Natural killer cell (primary cell): ENCODE data around the gene DMAC2. TPM values are rescaled to one million over a fixed set of nuclear protein-coding genes. Genes with fewer than 3 reads are reported as not detected.
A peak's percentile ranks its signal among the peaks of the same experiment; 100 is the strongest.

Experiments
- ATAC-seq, 3 donors: fragments of 150-1000 bp in 2 of 3; fragments of 200-7000 bp in 1 of 3; cut with Tn5 transposase; 1 replicate in 1 of 3; 2 replicates in 2 of 3; pipeline ENCODE4 v1.10.0; 2021; ENCODE audit warnings: mild to moderate bottlenecking in 2 of 3, moderate library complexity in 2 of 3
- DNase-seq, 2 donors: peaks; one replicate each; pipeline versions ENCODE4 v3.0.0 to v3.0.0-alpha.2; 2013 to 2021; ENCODE audit warnings: mixed read lengths in 1 of 2
- H3K27ac ChIP-seq: one replicate; pipeline ENCODE4 v1.5.1; 2013; ENCODE audit warnings: mild to moderate bottlenecking, low read length
- H3K27me3 ChIP-seq: one replicate; pipeline ENCODE4 v1.6.1; 2013; ENCODE audit warnings: low read length; ENCODE audit not compliant: control insufficient read depth, insufficient read depth
- H3K36me3 ChIP-seq: one replicate; pipeline ENCODE4 v1.6.1; 2013; ENCODE audit warnings: low read length; ENCODE audit not compliant: control insufficient read depth, insufficient read depth
- H3K4me1 ChIP-seq: one replicate; pipeline ENCODE4 v1.6.1; 2013; ENCODE audit warnings: low read length; ENCODE audit not compliant: control insufficient read depth, insufficient read depth
- H3K4me3 ChIP-seq: one replicate; pipeline ENCODE4 v1.5.1; 2013; ENCODE audit warnings: low read length
- H3K9me3 ChIP-seq: one replicate; pipeline ENCODE4 v1.6.1; 2013; ENCODE audit warnings: low read length; ENCODE audit not compliant: control insufficient read depth, insufficient read depth
- H3K27ac Mint-ChIP-seq, 2 donors: one replicate each; pipeline ENCODE4 v1.8.0; 2022; ENCODE audit warnings: mild to moderate bottlenecking in 2 of 2, mixed read lengths in 2 of 2, moderate library complexity in 1 of 2
- H3K27me3 Mint-ChIP-seq, 2 donors: one replicate each; pipeline ENCODE4 v1.8.0; 2022; ENCODE audit warnings: low read depth in 2 of 2, mixed read lengths in 2 of 2
- H3K36me3 Mint-ChIP-seq: one replicate; pipeline ENCODE4 v1.8.0; 2022; ENCODE audit warnings: mixed read lengths
- H3K4me1 Mint-ChIP-seq, 2 donors: one replicate each; pipeline ENCODE4 v1.8.0; 2022; ENCODE audit warnings: mixed read lengths in 2 of 2
- H3K4me3 Mint-ChIP-seq: one replicate; pipeline ENCODE4 v1.8.0; 2022; ENCODE audit warnings: mild to moderate bottlenecking, moderate library complexity, mixed read lengths
- H3K9me3 Mint-ChIP-seq, 2 donors: one replicate each; pipeline ENCODE4 v1.8.0; 2022; ENCODE audit warnings: mixed read lengths in 2 of 2
- WGBS: methylation state at CpG from one replicate; pipeline ENCODE4 v1.1.7; 2013; ENCODE audit warnings: missing lambda C conversion rate; ENCODE audit not compliant: insufficient coverage; 5-methylcytosine and 5-hydroxymethylcytosine counted together
- intact Hi-C: fragments of 100-400 bp; cut with micrococcal nuclease; formaldehyde crosslinking; loops from one replicate; pipeline ENCODE4 v1.14.2; 2022
- total RNA-seq, 4 donors: library from RNA; stranded (reverse); fragments of 120-200 nt in 1 of 4; gene quantifications; one replicate each; pipeline versions ENCODE4 v1.2.3 to v1.2.4, GENCODE V29; 2013 to 2022
- TF ChIP-seq, protein P1 (sequence below): fragments of 200-600 bp; IDR thresholded peaks from one replicate; pipeline ENCODE4 v1.8.0; 2022; ENCODE audit warnings: antibody characterized with exemption

The DMAC2 gene
- total RNA-seq, 3 donors from 2014 or later (not counting 1 experiment from before 2014, with no cell fraction given), result 25.4 to 32.5 (median 29.5) TPM

DNA sequence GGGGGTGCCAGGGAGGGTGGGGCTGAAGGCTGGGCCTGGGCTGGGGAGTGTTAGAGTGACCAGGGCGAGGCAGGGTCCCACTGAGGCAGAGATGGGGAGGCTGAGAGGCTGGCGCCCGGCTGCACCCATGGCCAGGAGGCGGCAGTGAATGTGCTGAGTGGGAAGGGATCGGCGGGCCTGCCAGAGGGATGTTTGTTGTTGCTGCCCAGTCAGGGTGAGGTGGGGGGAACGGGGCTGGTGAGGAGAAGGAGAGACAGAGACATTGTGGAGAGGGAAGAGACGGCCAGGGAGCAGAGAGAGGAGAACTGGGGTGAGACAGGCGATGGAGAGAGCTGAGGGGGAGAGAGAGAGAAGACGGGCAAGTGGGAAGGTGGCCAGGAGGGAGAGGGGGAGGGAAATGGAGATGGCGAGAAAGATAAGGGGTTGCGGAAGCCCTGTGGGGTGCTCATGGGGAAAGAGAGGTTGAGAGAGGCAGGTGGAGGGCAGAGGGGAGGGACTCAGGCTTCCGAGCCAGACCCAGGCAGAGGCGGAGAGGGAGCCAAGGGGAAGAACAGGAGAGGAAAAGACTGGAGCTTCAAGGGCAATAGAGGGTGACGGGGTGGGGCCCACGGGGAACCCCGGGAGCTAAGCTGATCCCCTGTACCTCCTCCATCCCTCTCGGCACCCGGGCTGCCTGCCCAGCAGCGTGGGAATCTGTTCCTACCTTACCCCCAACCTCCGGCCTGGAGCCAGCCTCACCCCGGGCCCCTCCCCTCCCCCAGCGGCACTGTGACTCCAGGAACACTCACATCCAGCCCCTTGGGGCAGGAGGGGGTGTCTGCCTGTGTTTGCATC lies 11.8 kb downstream of the DMAC2 start:
- ATAC-seq (peak; percentile 71), DNase-seq (peak in 1 of 2 donors; percentile 78)
- no peaks in the 10 kb centered on the region for H3K9me3 Mint-ChIP-seq
- Histone ChIP-seq H3K27ac (peak overlapping the region; percentile 68), H3K9me3 (no peaks in the 10 kb centered on the region), H3K27me3 (no peaks in the 10 kb centered on the region), H3K4me1 (peaks cover 48% of the 10 kb centered on the region), H3K4me3 (peak overlapping the region; percentile 40), H3K36me3 (peaks cover 33% of the 10 kb centered on the region)
- intact Hi-C loops, result no loop called here
- H3K4me1 Mint-ChIP-seq, result peaks cover 10 to 28% of the 10 kb centered on the region in 2 donors
- 5% methylated on average over 23 of the region's 23 CpGs for WGBS
- peak overlapping the region; percentile 94 for H3K4me3 Mint-ChIP-seq
- peak overlapping the region; percentile 82 to 92 for H3K27ac Mint-ChIP-seq
- no peaks in the 10 kb centered on the region for H3K27me3 Mint-ChIP-seq
- TF ChIP-seq, protein P1, sequence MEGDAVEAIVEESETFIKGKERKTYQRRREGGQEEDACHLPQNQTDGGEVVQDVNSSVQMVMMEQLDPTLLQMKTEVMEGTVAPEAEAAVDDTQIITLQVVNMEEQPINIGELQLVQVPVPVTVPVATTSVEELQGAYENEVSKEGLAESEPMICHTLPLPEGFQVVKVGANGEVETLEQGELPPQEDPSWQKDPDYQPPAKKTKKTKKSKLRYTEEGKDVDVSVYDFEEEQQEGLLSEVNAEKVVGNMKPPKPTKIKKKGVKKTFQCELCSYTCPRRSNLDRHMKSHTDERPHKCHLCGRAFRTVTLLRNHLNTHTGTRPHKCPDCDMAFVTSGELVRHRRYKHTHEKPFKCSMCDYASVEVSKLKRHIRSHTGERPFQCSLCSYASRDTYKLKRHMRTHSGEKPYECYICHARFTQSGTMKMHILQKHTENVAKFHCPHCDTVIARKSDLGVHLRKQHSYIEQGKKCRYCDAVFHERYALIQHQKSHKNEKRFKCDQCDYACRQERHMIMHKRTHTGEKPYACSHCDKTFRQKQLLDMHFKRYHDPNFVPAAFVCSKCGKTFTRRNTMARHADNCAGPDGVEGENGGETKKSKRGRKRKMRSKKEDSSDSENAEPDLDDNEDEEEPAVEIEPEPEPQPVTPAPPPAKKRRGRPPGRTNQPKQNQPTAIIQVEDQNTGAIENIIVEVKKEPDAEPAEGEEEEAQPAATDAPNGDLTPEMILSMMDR, result no peak
- no peaks in the 10 kb centered on the region for H3K36me3 Mint-ChIP-seq

DNA sequence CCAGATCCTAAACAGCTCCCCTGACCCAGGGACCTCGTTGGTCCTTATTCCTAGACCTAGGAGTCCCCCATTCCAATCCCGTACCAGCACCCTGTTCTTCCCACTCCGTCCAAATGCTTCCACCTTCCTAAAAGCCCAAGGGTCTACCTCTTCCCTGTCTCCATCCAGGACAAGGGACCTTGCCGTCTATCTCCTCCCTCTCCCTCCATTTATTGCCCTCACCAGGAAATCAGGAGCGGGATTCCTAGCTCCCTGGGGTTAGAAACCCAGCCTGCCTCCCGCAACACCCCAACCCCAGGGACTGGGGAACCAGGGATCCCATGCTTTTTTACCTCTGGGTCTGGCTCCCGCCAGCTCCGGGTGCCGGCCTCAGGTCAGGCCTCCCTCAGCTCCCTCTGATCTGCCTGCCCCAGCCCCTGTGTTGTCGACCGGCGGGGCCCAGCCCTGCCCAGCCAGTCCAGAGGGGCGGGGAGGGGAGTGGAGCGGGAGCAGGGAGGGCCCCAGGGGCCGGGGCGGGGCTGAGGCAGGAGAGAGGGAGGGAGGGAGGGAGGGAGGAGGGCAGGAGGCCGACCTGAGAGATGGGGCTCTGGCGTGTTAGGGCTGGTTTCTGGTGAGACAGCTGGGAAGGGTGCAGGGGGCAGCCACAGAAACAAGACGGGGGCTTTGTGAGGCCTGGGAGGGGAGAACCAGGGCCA lies 12.6 kb downstream of the DMAC2 start, which contains the start of gene B3GNT8:
B3GNT8 (minus strand) TSS at position 423 of the 695 bp plus-strand sequence. CDS start 596 bp downstream, outside the sequence.
- Mint-ChIP-seq H3K27ac (peak within 1 kb of the TSS; percentile 82 to 92), H3K4me1 (peaks cover 10 to 28% of the 10 kb centered on the region in 2 donors), H3K4me3 (peak within 1 kb of the TSS; percentile 94), H3K36me3 (no peaks in the 10 kb centered on the region), H3K9me3 (no peaks in the 10 kb centered on the region), H3K27me3 (no peaks in the 10 kb centered on the region)
- peaks cover 48% of the 10 kb centered on the region for H3K4me1 ChIP-seq
- intact Hi-C loops, result no loop called here
- H3K9me3 ChIP-seq, result no peaks in the 10 kb centered on the region
- TF ChIP-seq, protein P1, result no peak
- no peaks in the 10 kb centered on the region for H3K27me3 ChIP-seq
- H3K4me3 ChIP-seq, result peak within 1 kb of the TSS; percentile 40
- WGBS, result 22% methylated on average over 19 of the region's 19 CpGs
- DNase-seq (peak in 1 of 2 donors; percentile 62), ATAC-seq (peak; percentile 62 to 69 (median 68))
- peaks cover 34% of the 10 kb centered on the region for H3K36me3 ChIP-seq
- H3K27ac ChIP-seq, result peak within 1 kb of the TSS; percentile 68

DNA sequence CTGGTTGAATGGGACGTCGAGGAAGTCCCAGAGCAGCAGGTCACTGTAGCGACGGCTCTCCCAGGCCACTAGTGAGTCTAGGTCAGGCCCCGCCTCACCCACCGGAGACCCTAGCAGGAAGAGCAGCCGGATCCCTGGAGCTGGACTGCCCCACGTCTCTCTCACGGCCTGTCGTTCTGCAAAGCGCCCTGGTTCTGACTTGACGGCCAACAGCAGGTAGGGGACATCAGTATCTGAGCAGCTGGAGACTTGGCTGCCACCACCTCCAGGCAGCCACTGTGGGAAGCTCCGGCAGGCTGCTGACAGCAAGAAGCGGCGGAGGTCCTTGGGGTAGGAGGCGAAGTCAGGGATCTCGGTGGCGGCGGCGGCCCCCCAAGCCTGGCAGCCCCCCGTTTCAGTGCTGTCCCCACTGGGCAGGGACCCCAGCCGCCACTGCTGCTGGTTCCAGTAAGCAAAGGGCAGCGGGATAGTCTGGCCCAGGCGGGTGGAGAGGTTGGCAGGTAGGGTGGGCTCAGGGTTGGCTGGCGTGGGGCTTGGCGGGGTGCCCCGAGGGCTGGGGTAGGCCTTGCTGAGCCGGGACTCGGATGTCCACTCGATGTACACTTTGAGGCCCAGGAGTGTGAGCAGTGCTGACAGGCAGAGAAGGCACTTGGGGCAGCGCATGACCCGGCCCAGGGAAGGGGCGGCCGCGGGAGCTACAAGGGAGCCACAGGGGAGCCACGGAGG lies 13.4 kb downstream of the DMAC2 start:
- no peak for ATAC-seq
- H3K36me3 Mint-ChIP-seq, result no peaks in the 10 kb centered on the region

More for the DNA sequence above, 13.4 kb downstream of the DMAC2 start:
- H3K27me3 ChIP-seq, result no peaks in the 10 kb centered on the region
- peaks cover 53% of the 10 kb centered on the region for H3K4me1 ChIP-seq
- peaks cover 27% of the 10 kb centered on the region for H3K36me3 ChIP-seq
- H3K27ac ChIP-seq, result no peak overlapping the region
- Mint-ChIP-seq H3K4me1 (peaks cover 10 to 32% of the 10 kb centered on the region in 2 donors), H3K27me3 (no peaks in the 10 kb centered on the region), H3K9me3 (no peaks in the 10 kb centered on the region), H3K27ac (peak overlapping the region; percentile 82 to 92), H3K4me3 (peak overlapping the region; percentile 68)
- 88% methylated on average over 36 of the region's 36 CpGs for WGBS
- H3K9me3 ChIP-seq, result no peaks in the 10 kb centered on the region
- no peak overlapping the region for H3K4me3 ChIP-seq
- DNase-seq, result no peak
- TF ChIP-seq, protein P1, result no peak
- intact Hi-C loops, result no loop called here
